PC-9 (cell line): ENCODE data around the gene EBF4.

Source experiments
- EZH2 ChIP-seq: fragments of 200-600 bp; sonication (generic); IDR thresholded peaks from 2 replicates; pipeline ENCODE4 v1.8.0; 2017; ENCODE audit warnings: antibody characterized with exemption, low read depth
- TF ChIP-seq, protein P1 (sequence below): fragments of 200-600 bp; sonication (generic); conservative IDR thresholded peaks from 2 replicates; pipeline ENCODE4 v1.6.1; 2017; ENCODE audit warnings: mixed run types, antibody characterized with exemption, mild to moderate bottlenecking, moderate library complexity

DNA sequence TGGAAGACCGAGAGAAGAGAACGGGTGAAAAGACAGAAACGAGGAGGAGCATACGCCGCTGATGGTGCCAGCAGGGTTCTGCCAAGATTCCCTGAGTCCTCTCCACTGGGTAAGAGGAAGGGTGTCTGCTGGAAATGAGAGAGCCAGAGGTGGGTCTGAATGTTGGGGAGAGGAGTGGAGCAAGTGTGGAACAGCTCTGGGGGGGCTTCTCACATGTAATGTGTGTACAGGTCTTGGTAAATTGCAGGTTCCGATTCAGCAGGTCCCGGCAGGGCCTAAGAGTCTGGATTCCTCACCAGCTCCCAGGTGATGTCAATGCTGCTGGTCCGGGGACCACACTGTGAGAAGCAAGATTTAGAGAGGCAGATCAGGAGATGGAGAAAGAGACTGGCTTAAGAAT, 1.5 kb upstream of the EBF4 start:
- TF ChIP-seq, protein P1, sequence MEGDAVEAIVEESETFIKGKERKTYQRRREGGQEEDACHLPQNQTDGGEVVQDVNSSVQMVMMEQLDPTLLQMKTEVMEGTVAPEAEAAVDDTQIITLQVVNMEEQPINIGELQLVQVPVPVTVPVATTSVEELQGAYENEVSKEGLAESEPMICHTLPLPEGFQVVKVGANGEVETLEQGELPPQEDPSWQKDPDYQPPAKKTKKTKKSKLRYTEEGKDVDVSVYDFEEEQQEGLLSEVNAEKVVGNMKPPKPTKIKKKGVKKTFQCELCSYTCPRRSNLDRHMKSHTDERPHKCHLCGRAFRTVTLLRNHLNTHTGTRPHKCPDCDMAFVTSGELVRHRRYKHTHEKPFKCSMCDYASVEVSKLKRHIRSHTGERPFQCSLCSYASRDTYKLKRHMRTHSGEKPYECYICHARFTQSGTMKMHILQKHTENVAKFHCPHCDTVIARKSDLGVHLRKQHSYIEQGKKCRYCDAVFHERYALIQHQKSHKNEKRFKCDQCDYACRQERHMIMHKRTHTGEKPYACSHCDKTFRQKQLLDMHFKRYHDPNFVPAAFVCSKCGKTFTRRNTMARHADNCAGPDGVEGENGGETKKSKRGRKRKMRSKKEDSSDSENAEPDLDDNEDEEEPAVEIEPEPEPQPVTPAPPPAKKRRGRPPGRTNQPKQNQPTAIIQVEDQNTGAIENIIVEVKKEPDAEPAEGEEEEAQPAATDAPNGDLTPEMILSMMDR = no peak
- no peak for TF ChIP-seq EZH2
